Measurements from ENCODE around the gene PSMC5.
"Not testable (repeated sequence)": the region's sequence is repeated elsewhere in the genome, so short reads cannot be mapped to it uniquely, and the experiment has no call there.

PSMC5 gene

DNA sequence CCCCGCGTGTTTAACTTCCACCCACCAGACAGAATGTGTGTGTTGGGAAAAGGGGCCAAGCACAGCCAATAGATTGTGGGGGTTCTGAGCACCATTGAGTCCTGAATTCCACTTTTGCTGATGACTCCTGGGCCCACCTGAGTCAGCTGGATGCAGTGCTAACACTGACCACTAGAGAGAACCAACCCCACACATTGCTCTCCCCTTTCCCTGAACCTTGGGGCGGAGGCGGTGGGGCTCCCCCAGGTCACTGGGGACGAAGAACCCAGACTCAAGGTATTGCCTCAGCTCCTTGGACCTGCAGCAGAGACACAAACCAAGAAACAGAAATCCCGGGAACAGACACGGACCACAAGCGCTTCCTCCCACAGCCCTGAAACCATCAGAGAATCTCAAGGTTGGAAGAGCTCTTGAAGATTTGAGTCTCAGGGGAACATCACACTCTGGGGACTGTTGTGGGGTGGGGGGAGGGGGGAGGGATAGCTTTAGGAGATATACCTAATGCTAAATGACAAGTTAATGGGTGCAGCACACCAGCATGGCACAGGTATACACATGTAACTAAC is 46.9 kb downstream of the PSMC5 start:
- DNase-seq = not testable (repeated sequence)

DNA sequence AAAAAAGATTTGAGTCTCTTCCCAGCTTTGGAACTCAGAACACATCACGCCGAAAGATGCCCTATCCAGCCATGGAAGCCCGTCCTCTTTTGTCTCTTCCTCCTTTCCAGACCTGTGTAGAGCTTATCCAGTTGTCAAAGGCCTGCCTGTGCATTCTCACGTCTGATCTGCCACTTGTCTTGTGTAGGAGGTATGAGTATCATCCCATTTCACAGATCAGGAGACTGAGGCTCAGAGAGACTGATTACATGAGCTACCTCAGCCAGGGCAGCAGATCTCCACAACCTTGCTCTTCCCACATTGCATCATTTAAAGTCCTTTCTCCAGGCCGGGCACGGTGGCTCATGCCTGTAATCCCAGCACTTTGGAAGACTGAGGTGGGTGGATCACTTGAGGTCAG is 47.5 kb downstream of the PSMC5 start:
- DNase-seq = not testable (repeated sequence)

DNA sequence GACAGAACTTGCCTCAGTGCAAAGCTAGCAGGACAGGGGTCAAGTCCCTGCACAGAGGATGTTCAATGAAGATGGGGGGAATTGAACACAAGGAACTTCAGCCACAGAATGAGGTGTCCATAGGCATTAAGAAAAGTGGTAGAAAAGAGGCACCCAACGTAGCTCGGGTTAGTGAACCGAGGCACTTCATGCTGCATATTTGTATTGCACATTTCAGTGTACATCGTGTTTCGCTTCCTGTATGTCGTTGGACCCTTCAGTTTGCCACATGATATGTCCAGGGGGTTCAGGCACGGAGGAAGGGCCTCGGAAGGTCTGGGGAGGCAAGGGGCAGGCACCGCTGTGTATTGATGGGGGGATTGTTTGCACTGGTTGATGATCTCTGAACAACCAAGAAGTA is 51.2 kb downstream of the PSMC5 start:
- DNase-seq = not testable (repeated sequence)

DNA sequence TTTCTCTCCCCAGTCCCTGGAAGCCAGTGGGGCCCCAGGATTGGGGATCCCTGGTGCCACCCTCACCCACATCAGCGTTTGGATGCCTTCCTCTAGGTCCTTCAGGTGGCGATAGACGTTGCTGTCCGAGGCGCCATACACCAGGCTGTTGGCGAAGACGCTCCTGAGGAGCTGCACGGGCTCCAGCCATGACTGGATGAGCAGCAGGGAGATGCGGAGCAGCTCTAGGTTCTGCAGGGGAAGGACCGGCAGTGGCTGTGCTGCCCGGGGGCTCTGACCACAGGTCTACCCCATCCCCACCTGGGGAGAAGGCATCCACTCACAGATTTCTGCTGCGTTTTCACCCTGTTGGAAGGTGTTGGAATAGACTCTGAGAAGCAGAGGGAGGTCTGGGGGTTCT is 53.5 kb downstream of the PSMC5 start:
- no peak for DNase-seq

DNA sequence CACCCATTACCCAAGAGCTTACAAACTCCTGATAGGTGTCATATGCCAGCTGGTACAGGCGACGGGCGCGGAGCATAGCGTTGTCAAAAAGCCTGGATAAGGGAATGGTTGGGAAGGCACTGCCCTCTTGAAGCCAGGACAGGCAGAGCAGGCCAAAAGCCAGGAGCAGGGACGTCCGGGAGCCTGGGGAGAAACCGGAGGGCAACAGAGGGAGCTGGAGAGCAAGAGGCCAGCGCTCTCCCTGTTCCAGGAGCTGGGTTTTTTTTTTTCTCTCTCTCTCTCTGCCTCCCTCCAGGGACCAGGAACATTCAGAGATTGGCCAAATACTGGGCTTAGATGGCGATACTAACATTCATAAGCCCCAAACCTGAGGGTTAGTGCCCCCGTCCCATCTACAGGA is 54.1 kb downstream of the PSMC5 start:
- DNase-seq = not testable (repeated sequence)

Data from activated gamma-delta T cell (primary cell).